ENCODE measurements around the gene CLDN7.

The CLDN7 gene

GRCh38 chr17:7262192-7262934, at the start of gene CLDN7:
TSS of gene CLDN7 (minus strand) at chr17:7262478. CDS start at chr17:7262043, 435 bp downstream.
- no peak for DNase-seq (ENCODE audit: low spot score)

GRCh38 chr17:7311110-7311705, 48.9 kb upstream of the CLDN7 start:
- no peak for DNase-seq (ENCODE audit: low spot score)

GRCh38 chr17:7309628-7310027, 47.4 kb upstream of the CLDN7 start:
- DNase-seq (ENCODE audit: low spot score): no peak

GRCh38 chr17:7308625-7309433, 46.6 kb upstream of the CLDN7 start:
- peak; percentile 80 for DNase-seq (ENCODE audit: low spot score)

- DNase-seq (ENCODE audit: low spot score): no peak
These were observed 45.7 kb upstream of the CLDN7 start for GRCh38 chr17:7307686-7308624.

- peak; percentile 100 for DNase-seq (ENCODE audit: low spot score)
These were observed 44.8 kb upstream of the CLDN7 start, which contains the start of gene EIF5A for GRCh38 chr17:7306911-7307685. TSS of gene EIF5A (plus strand) at chr17:7307628. CDS start at chr17:7309636, 2,008 bp downstream.

GRCh38 chr17:7304179-7304578, 41.9 kb upstream of the CLDN7 start:
- no peak for DNase-seq (ENCODE audit: low spot score)

GRCh38 chr17:7296189-7296861, 34.0 kb upstream of the CLDN7 start:
- peak; percentile 73 for DNase-seq (ENCODE audit: low spot score)

GRCh38 chr17:7295230-7296180, 33.2 kb upstream of the CLDN7 start:
- DNase-seq (ENCODE audit: low spot score): peak; percentile 39

GRCh38 chr17:7294614-7295153, 32.4 kb upstream of the CLDN7 start, which contains the start of gene YBX2:
TSS of gene YBX2 (minus strand) at chr17:7294639. CDS start at chr17:7294500, 139 bp downstream.
- peak; percentile 71 for DNase-seq (ENCODE audit: low spot score)

GRCh38 chr17:7293816-7294613, 31.7 kb upstream of the CLDN7 start:
- DNase-seq (ENCODE audit: low spot score): no peak

GRCh38 chr17:7293159-7293558, 30.9 kb upstream of the CLDN7 start:
- DNase-seq (ENCODE audit: low spot score): no peak

GRCh38 chr17:7292729-7293128, 30.5 kb upstream of the CLDN7 start:
- DNase-seq (ENCODE audit: low spot score): no peak

- DNase-seq (ENCODE audit: low spot score): no peak
These were observed 29.9 kb upstream of the CLDN7 start for GRCh38 chr17:7292194-7292593.

GRCh38 chr17:7290685-7291084, 28.4 kb upstream of the CLDN7 start:
- DNase-seq (ENCODE audit: low spot score): no peak

- DNase-seq (ENCODE audit: low spot score): no peak
These were observed 27.9 kb upstream of the CLDN7 start for GRCh38 chr17:7290166-7290565.

- no peak for DNase-seq (ENCODE audit: low spot score)
These were observed 27.2 kb upstream of the CLDN7 start for GRCh38 chr17:7289256-7290032.

Data from cerebellar cortex (tissue), 1 donor.